PC-3 (cell line): ENCODE measurements around the gene DHX29. TPM values are rescaled to one million over a fixed set of nuclear protein-coding genes. Genes with fewer than 3 reads are reported as not detected.

ENCODE experiments used
- ATAC-seq: fragments of 200-7000 bp; cut with Tn5 transposase; 2 replicates; pipeline ENCODE4 v1.9.1; 2020; ENCODE audit warnings: mild to moderate bottlenecking, moderate library complexity
- BruUV-seq: library from RNA; stranded (reverse); fragments of 400-500 nt; replicated peaks from 2 replicates; lab custom pipeline; 2021; lab: Mats Ljungman, UMichigan
- CTCF ChIA-PET: fragments of 300-600 bp; sonication (Branson Sonifier 250); formaldehyde crosslinking; loops from one replicate; lab custom pipeline; 2022; ENCODE audit warnings: antibody characterized with exemption; lab: Charles Lee
- POLR2A ChIA-PET: fragments of 300-600 bp; sonication (Branson Sonifier 250); formaldehyde crosslinking; loops from one replicate; lab custom pipeline; 2022; ENCODE audit warnings: antibody characterized with exemption; ENCODE audit not compliant: unreplicated experiment; lab: Charles Lee
- DNase-seq: peaks from one replicate; pipeline ENCODE4 v3.0.0-alpha.2; 2015
- H2AFZ ChIP-seq: fragments of 300-600 bp; sonication (generic); 2 replicates; pipeline ENCODE4 v1.6.0; 2016; ENCODE audit warnings: antibody characterized with exemption, low read length
- H3F3A ChIP-seq: fragments of 300-600 bp; sonication (generic); one replicate; pipeline ENCODE4 v1.6.0; 2017; ENCODE audit warnings: antibody characterized with exemption, low read length, control low read depth, mild to moderate bottlenecking; ENCODE audit not compliant: unreplicated experiment
- H3K27ac ChIP-seq: fragments of 300-600 bp; sonication (generic); 2 replicates; pipeline ENCODE4 v1.5.1; 2016; ENCODE audit warnings: mild to moderate bottlenecking, low read length
- H3K27me3 ChIP-seq: fragments of 300-600 bp; sonication (generic); 2 replicates; pipeline ENCODE4 v1.6.1; 2016; ENCODE audit warnings: low read length, mixed read lengths
- H3K36me3 ChIP-seq: fragments of 300-600 bp; sonication (generic); 2 replicates; pipeline ENCODE4 v1.6.1; 2016; ENCODE audit warnings: low read depth, mixed run types, low read length, mixed read lengths
- H3K4me1 ChIP-seq: fragments of 300-600 bp; sonication (generic); 2 replicates; pipeline ENCODE4 v1.5.1; 2016; ENCODE audit warnings: low read length; ENCODE audit not compliant: insufficient read depth
- H3K4me2 ChIP-seq: fragments of 300-600 bp; sonication (generic); 2 replicates; pipeline ENCODE4 v1.6.0; 2016; ENCODE audit warnings: low read length
- H3K4me3 ChIP-seq: fragments of 300-600 bp; sonication (generic); 2 replicates; pipeline ENCODE4 v1.5.1; 2016; ENCODE audit warnings: mild to moderate bottlenecking, low read length, mixed read lengths
- H3K79me2 ChIP-seq: fragments of 300-600 bp; sonication (generic); 2 replicates; pipeline ENCODE4 v1.6.1; 2017; ENCODE audit warnings: low read length, mixed read lengths
- H3K9ac ChIP-seq: fragments of 300-600 bp; sonication (generic); 2 replicates; pipeline ENCODE4 v1.6.0; 2016; ENCODE audit warnings: mild to moderate bottlenecking, low read length
- H3K9me2 ChIP-seq: fragments of 300-600 bp; sonication (generic); replicated peaks from 2 replicates; pipeline ENCODE4 v1.6.1; 2016; ENCODE audit warnings: mixed run types, low read length, mixed read lengths
- H3K9me3 ChIP-seq: fragments of 300-600 bp; sonication (generic); 2 replicates; pipeline ENCODE4 v1.6.1; 2016; ENCODE audit warnings: low read length, mixed read lengths
- H4K20me1 ChIP-seq: fragments of 300-600 bp; sonication (generic); 2 replicates; pipeline ENCODE4 v1.6.1; 2016; ENCODE audit warnings: low read length, mixed read lengths
- CTCF ChIP-seq: fragments of 300-600 bp; sonication (generic); conservative IDR thresholded peaks from 2 replicates; pipeline ENCODE4 v1.5.1; 2017; ENCODE audit warnings: antibody characterized with exemption, low read depth, mild to moderate bottlenecking, low read length
- EZH2 ChIP-seq: fragments of 300-600 bp; sonication (generic); IDR thresholded peaks from one replicate; pipeline ENCODE4 v1.6.1; 2017; ENCODE audit warnings: antibody characterized with exemption, mild to moderate bottlenecking, low read length; ENCODE audit not compliant: unreplicated experiment
- EZH2phosphoT487 ChIP-seq: fragments of 300-600 bp; sonication (generic); IDR thresholded peaks from 2 replicates; pipeline ENCODE4 v1.6.1; 2018; ENCODE audit warnings: mild to moderate bottlenecking, antibody characterized with exemption, low read length, borderline replicate concordance
- intact Hi-C: fragments of 100-400 bp; cut with micrococcal nuclease; formaldehyde crosslinking; loops from 2 replicates; pipeline ENCODE4 v1.9.0; 2023
- total RNA-seq: library from RNA; depleted of rRNA; stranded (reverse); fragments of >200 nt; gene quantifications from 2 replicates; pipeline ENCODE4 v1.2.3, GENCODE V29; 2014

DHX29 gene
- total RNA-seq, 1 experiment from 2014 or later, result 13.4 TPM

- no peak overlapping the region for H2AFZ ChIP-seq
- H4K20me1 ChIP-seq, result no peaks in the 10 kb centered on the region
- TF ChIP-seq CTCF, result no peak
- no peak for TF ChIP-seq EZH2
- no peak for TF ChIP-seq EZH2phosphoT487
- CTCF ChIA-PET, result no interaction called here
- peak; percentile 51; the same call in 1 of the 2 replicates for ATAC-seq
- peaks cover 25% of the 10 kb centered on the region for H3K36me3 ChIP-seq
- H3K4me2 ChIP-seq, result no peak overlapping the region
- DNase-seq, result peak; percentile 14
- no peaks in the 10 kb centered on the region for H3K9me2 ChIP-seq
- intact Hi-C loops, result no loop called here
- H3K27me3 ChIP-seq, result no peaks in the 10 kb centered on the region
- no peaks in the 10 kb centered on the region for H3F3A ChIP-seq
- H3K9ac ChIP-seq, result no peak overlapping the region
- POLR2A ChIA-PET, result no interaction called here
- no peaks in the 10 kb centered on the region for H3K9me3 ChIP-seq
- no peak overlapping the region for H3K27ac ChIP-seq
- no TSS peak for BruUV-seq
- no peak overlapping the region for H3K4me3 ChIP-seq
- no peaks in the 10 kb centered on the region for H3K4me1 ChIP-seq
- no peaks in the 10 kb centered on the region for H3K79me2 ChIP-seq
Measured at GRCh38 chr5:55276771-55277170, 30.7 kb downstream of the DHX29 start.

DNA sequence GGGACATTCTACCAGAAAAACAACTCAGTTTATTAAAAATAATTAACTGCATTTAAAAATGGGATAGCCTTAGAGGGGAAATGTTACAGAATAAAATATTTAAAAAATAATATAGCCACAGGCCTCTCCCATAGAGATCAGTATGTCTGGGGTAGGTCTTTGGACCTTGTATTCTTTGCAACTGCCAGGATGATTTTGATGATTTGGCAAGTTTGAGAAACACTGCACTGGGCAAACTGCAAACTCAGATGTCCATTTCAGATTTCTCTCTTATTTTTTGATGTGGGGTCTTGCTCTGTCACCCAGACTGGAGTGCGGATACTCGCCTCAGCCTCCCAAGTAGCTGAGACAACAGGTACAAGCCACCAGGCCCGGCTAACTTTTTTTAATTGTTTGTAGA, 49.2 kb downstream of the DHX29 start:
- POLR2A ChIA-PET, result no interaction called here
- Histone ChIP-seq H2AFZ (no peak overlapping the region), H3K9ac (no peak overlapping the region), H3F3A (no peaks in the 10 kb centered on the region), H3K9me3 (no peaks in the 10 kb centered on the region), H3K4me1 (no peaks in the 10 kb centered on the region), H4K20me1 (no peaks in the 10 kb centered on the region), H3K27me3 (no peaks in the 10 kb centered on the region), H3K4me2 (no peak overlapping the region), H3K79me2 (no peaks in the 10 kb centered on the region), H3K27ac (no peak overlapping the region), H3K9me2 (no peaks in the 10 kb centered on the region), H3K36me3 (peaks cover 7% of the 10 kb centered on the region), H3K4me3 (no peak overlapping the region)
- CTCF ChIA-PET, result no interaction called here
- no TSS peak for BruUV-seq
- TF ChIP-seq CTCF (no peak), EZH2phosphoT487 (no peak), EZH2 (no peak)
- ATAC-seq (no peak), DNase-seq (no peak)
- intact Hi-C loops, result no loop called here

- POLR2A ChIA-PET, result no interaction called here
- TF ChIP-seq EZH2phosphoT487 (no peak), EZH2 (no peak), CTCF (no peak)
- no TSS peak for BruUV-seq
Measured at GRCh38 chr5:55254802-55255201, 52.7 kb downstream of the DHX29 start.

More at GRCh38 chr5:55254802-55255201, 52.7 kb downstream of the DHX29 start:
- ATAC-seq (no peak), DNase-seq (no peak)
- H3K36me3 ChIP-seq, result no peaks in the 10 kb centered on the region; the same call in none of the 2 replicates
- H3K9me2 ChIP-seq, result no peaks in the 10 kb centered on the region
- H3K9me3 ChIP-seq, result no peaks in the 10 kb centered on the region
- no peak overlapping the region for H3K4me3 ChIP-seq
- no peaks in the 10 kb centered on the region for H4K20me1 ChIP-seq
- H3K27ac ChIP-seq, result no peak overlapping the region
- H2AFZ ChIP-seq, result no peak overlapping the region
- CTCF ChIA-PET, result no interaction called here
- H3K4me2 ChIP-seq, result no peak overlapping the region
- no peaks in the 10 kb centered on the region for H3K27me3 ChIP-seq
- intact Hi-C loops, result no loop called here
- H3F3A ChIP-seq, result no peaks in the 10 kb centered on the region
- no peaks in the 10 kb centered on the region for H3K79me2 ChIP-seq
- no peaks in the 10 kb centered on the region for H3K4me1 ChIP-seq
- H3K9ac ChIP-seq, result no peak overlapping the region
